SK-N-SH (cell line): Measurements from ENCODE around the gene GRIP2. TPM values are rescaled to one million over a fixed set of nuclear protein-coding genes. Genes with fewer than 3 reads are reported as not detected.
A peak's percentile ranks its signal among the peaks of the same experiment; 100 is the strongest.

Experiments
- CTCF ChIA-PET: fragments of 300-600, 350-600 bp; formaldehyde crosslinking; extraction: SDS; loops from one replicate; lab custom pipeline; 2021; lab: Yijun Ruan, JAX
- POLR2A ChIA-PET: fragments of 350-600 bp; sonication (Branson Sonifier 250); formaldehyde crosslinking; extraction: SDS; loops from one replicate; lab custom pipeline; 2020; ENCODE audit warnings: antibody characterized with exemption, inconsistent platforms; lab: Yijun Ruan, JAX
- DNase-seq: peaks from one replicate; pipeline ENCODE4 v3.0.0; 2012
- H2AFZ ChIP-seq: fragments of 200-600 bp; sonication (generic); 2 replicates; pipeline ENCODE4 v1.8.1; 2016; ENCODE audit warnings: antibody characterized with exemption, mild to moderate bottlenecking, low read depth
- H3F3A ChIP-seq: fragments of 200-600 bp; sonication (generic); replicated peaks from 2 replicates; pipeline ENCODE3; 2016; ENCODE audit warnings: antibody characterized with exemption, mild to moderate bottlenecking; ENCODE audit not compliant: insufficient read depth
- H3K27ac ChIP-seq, 2 experiments: fragments of 200-500 bp in 1 of 2; fragments of 200-600 bp in 1 of 2; sonication (Bioruptor generic) in 1 of 2; sonication (generic), shearing (Covaris generic) in 1 of 2; 2 replicates each; pipeline versions ENCODE4 v1.5.1 to v1.6.1; 2014 to 2016; ENCODE audit warnings: low read depth in 2 of 2, inconsistent platforms in 1 of 2, low read length in 1 of 2, mild to moderate bottlenecking in 1 of 2, mixed read lengths in 1 of 2
- H3K27me3 ChIP-seq: fragments of 200-600 bp; sonication (generic), shearing (Covaris generic); 2 replicates; pipeline ENCODE4 v1.6.1; 2016; ENCODE audit warnings: mixed run types; ENCODE audit not compliant: insufficient read depth
- H3K36me3 ChIP-seq, 2 experiments: fragments of 200-500 bp in 1 of 2; fragments of 200-600 bp in 1 of 2; sonication (Bioruptor generic) in 1 of 2; sonication (generic) in 1 of 2; replicated peaks in 1 of 2; 2 replicates each; pipeline versions ENCODE3 to v1.5.1; 2014 to 2016; ENCODE audit warnings: low read length in 1 of 2, mild to moderate bottlenecking in 1 of 2; ENCODE audit not compliant: insufficient read depth in 2 of 2, control insufficient read depth in 1 of 2
- H3K4me1 ChIP-seq, 2 experiments: fragments of 200-500 bp in 1 of 2; fragments of 200-600 bp in 1 of 2; sonication (Bioruptor generic) in 1 of 2; sonication (generic), shearing (Covaris generic) in 1 of 2; 2 replicates each; pipeline versions ENCODE4 v1.5.1 to v1.6.1; 2014 to 2016; ENCODE audit warnings: low read depth in 1 of 2, low read length in 1 of 2, mixed run types in 1 of 2; ENCODE audit not compliant: insufficient read depth in 2 of 2, control insufficient read depth in 1 of 2
- H3K4me2 ChIP-seq: fragments of 200-600 bp; sonication (generic), shearing (Covaris generic); 2 replicates; pipeline ENCODE4 v1.6.1; 2017; ENCODE audit warnings: mixed run types
- H3K4me3 ChIP-seq, 2 experiments: fragments of 200-500 bp in 1 of 2; fragments of 200-600 bp in 1 of 2; sonication (Bioruptor generic) in 1 of 2; sonication (generic), shearing (Covaris generic) in 1 of 2; 2 replicates each; pipeline versions ENCODE4 v1.5.1 to v1.8.1; 2014 to 2016; ENCODE audit warnings: low read depth in 2 of 2, inconsistent platforms in 1 of 2, low read length in 1 of 2, mild to moderate bottlenecking in 1 of 2, mixed read lengths in 1 of 2, moderate library complexity in 1 of 2
- H3K79me2 ChIP-seq: fragments of 200-600 bp; sonication (generic); 2 replicates; pipeline ENCODE4 v1.8.1; 2017; ENCODE audit warnings: mild to moderate bottlenecking; ENCODE audit not compliant: insufficient read depth
- H3K9ac ChIP-seq: fragments of 200-600 bp; sonication (generic); 2 replicates; pipeline ENCODE4 v1.6.1; 2017; ENCODE audit warnings: mixed run types
- H3K9me2 ChIP-seq: fragments of 200-600 bp; sonication (generic); 2 replicates; pipeline ENCODE4 v1.6.1; 2017; ENCODE audit warnings: mixed run types
- H3K9me3 ChIP-seq: fragments of 200-600 bp; sonication (generic); 2 replicates; pipeline ENCODE4 v1.6.1; 2017; ENCODE audit warnings: mixed run types, mild to moderate bottlenecking, moderate library complexity
- H4K20me1 ChIP-seq: fragments of 200-600 bp; sonication (generic); 2 replicates; pipeline ENCODE4 v1.6.1; 2017; ENCODE audit warnings: mild to moderate bottlenecking, mixed run types; ENCODE audit not compliant: insufficient read depth
- CHD2 ChIP-seq: fragments of 150-350 bp; IDR thresholded peaks from 2 replicates; pipeline ENCODE4 v1.6.1; 2018; ENCODE audit warnings: low read length; ENCODE audit not compliant: partially characterized antibody
- ELF1 ChIP-seq: IDR thresholded peaks from 2 replicates; pipeline ENCODE4 v1.4.0; 2012
- FOXJ3 ChIP-seq: sonication (generic); formaldehyde crosslinking; IDR thresholded peaks from 2 replicates; pipeline ENCODE4 v1.5.1; 2020; ENCODE audit warnings: mild to moderate bottlenecking, missing genetic modification reagents
- GABPA ChIP-seq: IDR thresholded peaks from 2 replicates; pipeline ENCODE4 v1.4.0; 2012; ENCODE audit warnings: low read depth, mild to moderate bottlenecking
- MXI1 ChIP-seq: IDR thresholded peaks from 2 replicates; pipeline ENCODE4 v1.6.1; 2012; ENCODE audit warnings: mild to moderate bottlenecking, low read depth, low read length, improper control_type of control experiment
- NRF1 ChIP-seq: IDR thresholded peaks from 2 replicates; pipeline ENCODE4 v1.6.1; 2012; ENCODE audit warnings: low read depth, mild to moderate bottlenecking, low read length
- SIN3A ChIP-seq: IDR thresholded peaks from 2 replicates; pipeline ENCODE4 v1.6.1; 2012; ENCODE audit warnings: low read depth, mild to moderate bottlenecking, low read length, moderate library complexity, borderline replicate concordance
- TAF1 ChIP-seq: IDR thresholded peaks from 2 replicates; pipeline ENCODE4 v1.6.1; 2012; ENCODE audit warnings: low read depth, mild to moderate bottlenecking, low read length, moderate library complexity, borderline replicate concordance
- TCF12 ChIP-seq: IDR thresholded peaks from 2 replicates; pipeline ENCODE4 v1.4.0; 2012
- TEAD4 ChIP-seq: IDR thresholded peaks from 2 replicates; pipeline ENCODE4 v1.4.0; 2012; ENCODE audit warnings: mild to moderate bottlenecking, borderline replicate concordance; ENCODE audit not compliant: insufficient read depth
- YY1 ChIP-seq: IDR thresholded peaks from 2 replicates; pipeline ENCODE4 v1.4.0; 2012; ENCODE audit warnings: low read depth, mild to moderate bottlenecking
- WGBS: methylation state at CpG from one replicate; pipeline ENCODE4 v1.1.6; 2017; ENCODE audit warnings: low lambda C conversion rate; 5-methylcytosine and 5-hydroxymethylcytosine counted together
- polyA plus RNA-seq, 3 experiments: library from polyadenylated mRNA; depleted of rRNA; stranded (reverse); fragments of >200 nt; gene quantifications; 2 replicates each; pipeline ENCODE4 v1.2.3, GENCODE V29; 2012
- TF ChIP-seq, protein P1 (sequence below): fragments of 150-350 bp; IDR thresholded peaks from 2 replicates; pipeline ENCODE4 v1.6.1; 2016; ENCODE audit warnings: mild to moderate bottlenecking, low read depth, low read length
- TF ChIP-seq, protein P2 (sequence below): IDR thresholded peaks from 2 replicates; pipeline ENCODE4 v1.6.1; 2012; ENCODE audit warnings: mild to moderate bottlenecking, low read depth, low read length, moderate library complexity
- TF ChIP-seq, protein P3 (sequence below): IDR thresholded peaks from 2 replicates; pipeline ENCODE4; 2012
- TF ChIP-seq, protein P4 (sequence below): fragments of 200-600 bp; sonication (generic); IDR thresholded peaks from 2 replicates; pipeline ENCODE4 v1.6.1; 2017; ENCODE audit warnings: antibody characterized with exemption, mild to moderate bottlenecking, moderate library complexity

The GRIP2 gene
- polyA plus RNA-seq, 1 of the 3 experiments (the other 2 are of a cell fraction): 0.15 TPM

DNA sequence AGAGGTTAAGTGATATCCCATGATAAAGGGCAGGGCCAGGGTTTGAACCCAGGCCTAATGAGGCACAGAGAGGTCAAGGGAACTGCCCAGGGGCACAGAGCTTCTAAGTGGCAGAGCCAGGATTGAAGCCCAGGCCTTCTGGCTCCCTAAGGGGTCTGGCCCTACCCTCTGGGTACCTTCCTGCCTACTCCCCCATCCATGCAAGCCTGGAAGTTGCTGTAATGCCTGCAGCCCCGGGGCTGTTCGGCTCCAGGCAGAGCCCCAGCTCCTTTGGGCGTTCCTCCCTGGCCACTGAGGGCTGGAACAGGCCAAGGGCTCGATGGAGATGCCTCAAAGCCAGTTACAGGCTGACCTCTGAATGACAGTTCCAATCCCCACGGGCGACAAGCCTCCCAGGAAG lies 4.5 kb downstream of the GRIP2 start (continued):
- TF ChIP-seq, protein P1, sequence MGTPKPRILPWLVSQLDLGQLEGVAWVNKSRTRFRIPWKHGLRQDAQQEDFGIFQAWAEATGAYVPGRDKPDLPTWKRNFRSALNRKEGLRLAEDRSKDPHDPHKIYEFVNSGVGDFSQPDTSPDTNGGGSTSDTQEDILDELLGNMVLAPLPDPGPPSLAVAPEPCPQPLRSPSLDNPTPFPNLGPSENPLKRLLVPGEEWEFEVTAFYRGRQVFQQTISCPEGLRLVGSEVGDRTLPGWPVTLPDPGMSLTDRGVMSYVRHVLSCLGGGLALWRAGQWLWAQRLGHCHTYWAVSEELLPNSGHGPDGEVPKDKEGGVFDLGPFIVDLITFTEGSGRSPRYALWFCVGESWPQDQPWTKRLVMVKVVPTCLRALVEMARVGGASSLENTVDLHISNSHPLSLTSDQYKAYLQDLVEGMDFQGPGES: no peak
- TF ChIP-seq FOXJ3 (CRISPR knock-in tag): no peak
- TF ChIP-seq TCF12: no peak
- no peak for TF ChIP-seq TAF1
- TF ChIP-seq GABPA: no peak
- TF ChIP-seq, protein P2, sequence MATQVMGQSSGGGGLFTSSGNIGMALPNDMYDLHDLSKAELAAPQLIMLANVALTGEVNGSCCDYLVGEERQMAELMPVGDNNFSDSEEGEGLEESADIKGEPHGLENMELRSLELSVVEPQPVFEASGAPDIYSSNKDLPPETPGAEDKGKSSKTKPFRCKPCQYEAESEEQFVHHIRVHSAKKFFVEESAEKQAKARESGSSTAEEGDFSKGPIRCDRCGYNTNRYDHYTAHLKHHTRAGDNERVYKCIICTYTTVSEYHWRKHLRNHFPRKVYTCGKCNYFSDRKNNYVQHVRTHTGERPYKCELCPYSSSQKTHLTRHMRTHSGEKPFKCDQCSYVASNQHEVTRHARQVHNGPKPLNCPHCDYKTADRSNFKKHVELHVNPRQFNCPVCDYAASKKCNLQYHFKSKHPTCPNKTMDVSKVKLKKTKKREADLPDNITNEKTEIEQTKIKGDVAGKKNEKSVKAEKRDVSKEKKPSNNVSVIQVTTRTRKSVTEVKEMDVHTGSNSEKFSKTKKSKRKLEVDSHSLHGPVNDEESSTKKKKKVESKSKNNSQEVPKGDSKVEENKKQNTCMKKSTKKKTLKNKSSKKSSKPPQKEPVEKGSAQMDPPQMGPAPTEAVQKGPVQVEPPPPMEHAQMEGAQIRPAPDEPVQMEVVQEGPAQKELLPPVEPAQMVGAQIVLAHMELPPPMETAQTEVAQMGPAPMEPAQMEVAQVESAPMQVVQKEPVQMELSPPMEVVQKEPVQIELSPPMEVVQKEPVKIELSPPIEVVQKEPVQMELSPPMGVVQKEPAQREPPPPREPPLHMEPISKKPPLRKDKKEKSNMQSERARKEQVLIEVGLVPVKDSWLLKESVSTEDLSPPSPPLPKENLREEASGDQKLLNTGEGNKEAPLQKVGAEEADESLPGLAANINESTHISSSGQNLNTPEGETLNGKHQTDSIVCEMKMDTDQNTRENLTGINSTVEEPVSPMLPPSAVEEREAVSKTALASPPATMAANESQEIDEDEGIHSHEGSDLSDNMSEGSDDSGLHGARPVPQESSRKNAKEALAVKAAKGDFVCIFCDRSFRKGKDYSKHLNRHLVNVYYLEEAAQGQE: no peak
- TF ChIP-seq SIN3A: no peak

DNA sequence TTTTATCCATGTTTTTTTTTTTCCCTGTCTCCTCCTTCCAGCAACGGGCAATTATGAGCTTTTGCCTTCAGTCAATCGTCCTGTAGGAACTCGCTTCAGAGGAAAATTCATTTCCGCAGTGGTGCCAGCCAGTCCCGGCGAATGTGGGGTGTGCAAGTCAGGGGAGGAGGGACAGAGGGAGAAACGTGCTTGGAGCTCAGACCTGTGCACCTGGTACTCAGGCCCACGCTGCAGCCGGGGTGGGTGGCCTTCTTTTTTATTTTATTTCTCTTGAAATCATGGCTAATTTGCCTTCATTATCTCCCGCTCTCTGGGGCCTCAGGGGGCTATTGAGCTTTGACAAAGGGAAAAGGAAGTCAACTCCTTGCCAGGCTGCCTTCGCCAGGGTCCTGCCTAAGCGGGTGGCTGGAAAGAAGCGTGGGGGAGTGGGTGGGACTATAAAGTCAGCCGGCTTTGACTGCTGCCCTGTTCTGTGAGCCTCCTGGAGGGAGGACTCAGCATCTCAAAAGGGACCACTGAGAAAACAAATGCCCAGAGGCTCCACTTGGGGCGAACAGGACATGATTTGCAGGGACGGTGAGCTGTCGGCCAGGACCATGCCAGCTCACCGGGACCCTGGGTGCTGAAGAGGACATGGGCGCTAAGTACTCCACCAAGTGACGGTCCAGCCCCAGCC lies 5.5 kb downstream of the GRIP2 start:
- Histone ChIP-seq H3K9me3 (no peaks in the 10 kb centered on the region), H4K20me1 (no peaks in the 10 kb centered on the region), H3K4me1 (peaks cover 0 to 42% of the 10 kb centered on the region in 2 experiments; a peak in 1 of 4 replicates), H3F3A (no peaks in the 10 kb centered on the region), H2AFZ (no peak overlapping the region), H3K36me3 (no peaks in the 10 kb centered on the region), H3K9ac (no peak overlapping the region), H3K27me3 (0 out of 2 replicates have a peak, but pooled peaks cover 6% of the 10 kb centered on the region), H3K79me2 (no peaks in the 10 kb centered on the region), H3K4me2 (no peak overlapping the region), H3K9me2 (no peaks in the 10 kb centered on the region), H3K27ac (peak overlapping the region in 1 of 2 experiments; percentile 53; a peak in 2 of 4 replicates), H3K4me3 (no peak overlapping the region)
- ChIA-PET CTCF (interaction anchor here (0.9 to 10.1 kb wide), 5 partner anchors 13 to 387 kb away, joined by 3 to 91 read pairs (median 6); no protein-coding TSS in a partner anchor), POLR2A (interaction anchor here (0.9 kb wide), 1 partner anchor 9 kb away, joined by 4 read pairs; no protein-coding TSS in a partner anchor)
- peak; percentile 68 for DNase-seq
- TF ChIP-seq, protein P1: no peak
- TF ChIP-seq, protein P3, sequence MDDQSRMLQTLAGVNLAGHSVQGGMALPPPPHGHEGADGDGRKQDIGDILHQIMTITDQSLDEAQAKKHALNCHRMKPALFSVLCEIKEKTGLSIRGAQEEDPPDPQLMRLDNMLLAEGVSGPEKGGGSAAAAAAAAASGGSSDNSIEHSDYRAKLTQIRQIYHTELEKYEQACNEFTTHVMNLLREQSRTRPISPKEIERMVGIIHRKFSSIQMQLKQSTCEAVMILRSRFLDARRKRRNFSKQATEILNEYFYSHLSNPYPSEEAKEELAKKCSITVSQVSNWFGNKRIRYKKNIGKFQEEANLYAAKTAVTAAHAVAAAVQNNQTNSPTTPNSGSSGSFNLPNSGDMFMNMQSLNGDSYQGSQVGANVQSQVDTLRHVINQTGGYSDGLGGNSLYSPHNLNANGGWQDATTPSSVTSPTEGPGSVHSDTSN: no peak
- TF ChIP-seq SIN3A (no peak), ELF1 (no peak), CHD2 (no peak), MXI1 (no peak), NRF1 (no peak), TAF1 (no peak), TEAD4 (no peak), YY1 (no peak)
- TF ChIP-seq, protein P4, sequence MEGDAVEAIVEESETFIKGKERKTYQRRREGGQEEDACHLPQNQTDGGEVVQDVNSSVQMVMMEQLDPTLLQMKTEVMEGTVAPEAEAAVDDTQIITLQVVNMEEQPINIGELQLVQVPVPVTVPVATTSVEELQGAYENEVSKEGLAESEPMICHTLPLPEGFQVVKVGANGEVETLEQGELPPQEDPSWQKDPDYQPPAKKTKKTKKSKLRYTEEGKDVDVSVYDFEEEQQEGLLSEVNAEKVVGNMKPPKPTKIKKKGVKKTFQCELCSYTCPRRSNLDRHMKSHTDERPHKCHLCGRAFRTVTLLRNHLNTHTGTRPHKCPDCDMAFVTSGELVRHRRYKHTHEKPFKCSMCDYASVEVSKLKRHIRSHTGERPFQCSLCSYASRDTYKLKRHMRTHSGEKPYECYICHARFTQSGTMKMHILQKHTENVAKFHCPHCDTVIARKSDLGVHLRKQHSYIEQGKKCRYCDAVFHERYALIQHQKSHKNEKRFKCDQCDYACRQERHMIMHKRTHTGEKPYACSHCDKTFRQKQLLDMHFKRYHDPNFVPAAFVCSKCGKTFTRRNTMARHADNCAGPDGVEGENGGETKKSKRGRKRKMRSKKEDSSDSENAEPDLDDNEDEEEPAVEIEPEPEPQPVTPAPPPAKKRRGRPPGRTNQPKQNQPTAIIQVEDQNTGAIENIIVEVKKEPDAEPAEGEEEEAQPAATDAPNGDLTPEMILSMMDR: no peak
- TF ChIP-seq, protein P2: no peak
- 54% methylated on average over 20 of the region's 20 CpGs for WGBS
